OCI-LY1 (cell line): ENCODE results near the gene NFX1.

ENCODE experiments used
- H2AFZ ChIP-seq: fragments of 200-600 bp; sonication (generic), shearing (Covaris generic); 2 replicates; pipeline ENCODE4 v1.6.0; 2014; ENCODE audit warnings: antibody characterized with exemption, mild to moderate bottlenecking, low read length
- H3F3A ChIP-seq: fragments of 200-600 bp; sonication (generic), shearing (Covaris generic); 2 replicates; pipeline ENCODE4 v1.6.0; 2014; ENCODE audit warnings: mild to moderate bottlenecking, antibody characterized with exemption, low read length, moderate library complexity; ENCODE audit not compliant: insufficient read depth
- H3K27ac ChIP-seq: fragments of 200-600 bp; sonication (generic); 2 replicates; pipeline ENCODE4 v1.5.1; 2014; ENCODE audit warnings: low read length, mixed run types, mild to moderate bottlenecking, low read depth; ENCODE audit not compliant: poor library complexity, severe bottlenecking
- H3K27me3 ChIP-seq: fragments of 200-600 bp; sonication (generic); 2 replicates; pipeline ENCODE4 v1.6.0; 2014; ENCODE audit warnings: antibody characterized with exemption, mild to moderate bottlenecking, low read length, moderate library complexity; ENCODE audit not compliant: insufficient read depth
- H3K36me3 ChIP-seq: fragments of 200-600 bp; sonication (generic); 2 replicates; pipeline ENCODE4 v1.6.1; 2014; ENCODE audit warnings: mild to moderate bottlenecking, antibody characterized with exemption, low read length, moderate library complexity, mixed read lengths; ENCODE audit not compliant: insufficient read depth
- H3K4me1 ChIP-seq: fragments of 200-600 bp; sonication (generic); 2 replicates; pipeline ENCODE4 v1.5.1; 2014; ENCODE audit warnings: mild to moderate bottlenecking, low read length, moderate library complexity; ENCODE audit not compliant: insufficient read depth, severe bottlenecking
- H3K4me2 ChIP-seq: fragments of 200-600 bp; sonication (generic), shearing (Covaris generic); 2 replicates; pipeline ENCODE4 v1.6.1; 2014; ENCODE audit warnings: low read length
- H3K4me3 ChIP-seq: fragments of 200-600 bp; sonication (generic); 2 replicates; pipeline ENCODE4 v1.5.1; 2014; ENCODE audit warnings: low read length, low read depth, mild to moderate bottlenecking, mixed read lengths; ENCODE audit not compliant: poor library complexity, severe bottlenecking
- H3K79me2 ChIP-seq: fragments of 200-600 bp; shearing (Covaris generic); 2 replicates; pipeline ENCODE4 v1.6.1; 2016; ENCODE audit warnings: mixed run types, low read length, mixed read lengths; ENCODE audit not compliant: insufficient read depth
- H3K9ac ChIP-seq: fragments of 200-600 bp; sonication (generic), shearing (Covaris generic); 2 replicates; pipeline ENCODE4 v1.6.1; 2014; ENCODE audit warnings: mild to moderate bottlenecking, low read length, mixed read lengths
- H3K9me2 ChIP-seq: fragments of 200-600 bp; sonication (generic), shearing (Covaris generic); 2 replicates; pipeline ENCODE4 v1.6.1; 2014; ENCODE audit warnings: low read depth, mild to moderate bottlenecking, low read length, mixed read lengths
- H3K9me3 ChIP-seq: fragments of 200-600 bp; shearing (Covaris generic); 2 replicates; pipeline ENCODE4 v1.6.1; 2014; ENCODE audit warnings: low read length, mixed read lengths
- H4K20me1 ChIP-seq: fragments of 200-600 bp; sonication (generic), shearing (Covaris generic); 2 replicates; pipeline ENCODE4 v1.6.0; 2016; ENCODE audit warnings: mild to moderate bottlenecking, low read length; ENCODE audit not compliant: insufficient read depth
- EZH2 ChIP-seq: fragments of 200-600 bp; sonication (generic), shearing (Covaris generic); IDR thresholded peaks from 2 replicates; pipeline ENCODE4 v1.8.0; 2017; ENCODE audit warnings: borderline replicate concordance, mixed run types, mild to moderate bottlenecking, antibody characterized with exemption, low read length, moderate library complexity, mixed read lengths
- TF ChIP-seq, protein P1 (sequence below): fragments of 200-600 bp; sonication (generic), shearing (Covaris generic); IDR thresholded peaks from 2 replicates; pipeline ENCODE4 v1.5.1; 2017; ENCODE audit warnings: mild to moderate bottlenecking, antibody characterized with exemption, low read length, moderate library complexity, mixed read lengths

NFX1 gene

DNA sequence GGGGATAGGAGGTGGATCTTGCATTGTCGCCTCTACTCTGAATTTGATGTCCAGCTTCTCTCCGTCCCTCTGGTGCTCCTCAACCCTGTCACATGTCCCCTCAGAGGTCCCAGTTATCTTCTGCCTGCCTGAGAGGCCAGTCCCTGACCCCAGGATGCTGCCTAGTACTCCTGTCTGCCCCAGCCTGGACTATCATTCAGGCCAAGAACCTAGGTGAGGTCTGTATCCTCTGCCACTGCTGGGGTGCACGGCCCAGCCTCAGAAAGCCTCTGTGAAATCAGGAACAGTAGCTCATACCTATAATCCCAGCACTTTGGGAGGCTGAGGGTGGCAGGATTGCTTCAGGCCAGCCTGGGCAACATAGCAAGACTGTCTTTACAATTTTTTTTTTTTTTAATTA, 41.7 kb upstream of the NFX1 start:
- H3K4me2 ChIP-seq, result no peak overlapping the region
- no peak overlapping the region for H3K27ac ChIP-seq
- no peaks in the 10 kb centered on the region for H3K9me3 ChIP-seq

DNA sequence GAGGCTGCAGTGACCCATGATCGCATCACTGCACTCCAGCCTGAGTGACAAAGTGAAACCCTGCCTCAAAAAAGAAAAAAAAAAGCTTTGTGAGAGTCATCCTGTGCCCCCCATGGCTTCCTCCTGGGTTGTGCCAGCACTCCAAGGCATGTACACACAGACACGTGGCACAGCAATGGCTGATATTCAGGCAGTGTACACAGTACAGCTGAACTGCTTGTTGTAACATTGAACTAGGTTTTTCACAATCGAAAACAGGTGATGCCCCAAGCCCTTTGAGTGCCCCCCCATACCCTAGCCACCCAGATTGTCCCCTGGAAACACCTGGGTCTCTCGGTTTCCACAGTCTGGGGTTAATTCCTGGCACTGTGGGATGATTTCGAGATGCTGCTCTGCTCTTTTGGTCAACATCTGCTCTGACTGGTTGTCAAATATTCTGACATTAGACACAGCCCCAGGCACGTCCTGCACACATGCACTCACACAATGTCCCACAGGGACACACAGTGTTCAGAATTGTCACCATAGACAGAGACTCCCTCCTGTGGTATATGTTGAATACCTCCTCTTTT, 41.1 kb upstream of the NFX1 start:
- no peak overlapping the region for H3K4me3 ChIP-seq
- H3K9me3 ChIP-seq, result no peaks in the 10 kb centered on the region
- H3K4me1 ChIP-seq, result peaks cover 11% of the 10 kb centered on the region
- H3K9me2 ChIP-seq, result no peaks in the 10 kb centered on the region
- peak overlapping the region; percentile 53 for H3K27ac ChIP-seq
- TF ChIP-seq EZH2, result no peak
- TF ChIP-seq, protein P1, sequence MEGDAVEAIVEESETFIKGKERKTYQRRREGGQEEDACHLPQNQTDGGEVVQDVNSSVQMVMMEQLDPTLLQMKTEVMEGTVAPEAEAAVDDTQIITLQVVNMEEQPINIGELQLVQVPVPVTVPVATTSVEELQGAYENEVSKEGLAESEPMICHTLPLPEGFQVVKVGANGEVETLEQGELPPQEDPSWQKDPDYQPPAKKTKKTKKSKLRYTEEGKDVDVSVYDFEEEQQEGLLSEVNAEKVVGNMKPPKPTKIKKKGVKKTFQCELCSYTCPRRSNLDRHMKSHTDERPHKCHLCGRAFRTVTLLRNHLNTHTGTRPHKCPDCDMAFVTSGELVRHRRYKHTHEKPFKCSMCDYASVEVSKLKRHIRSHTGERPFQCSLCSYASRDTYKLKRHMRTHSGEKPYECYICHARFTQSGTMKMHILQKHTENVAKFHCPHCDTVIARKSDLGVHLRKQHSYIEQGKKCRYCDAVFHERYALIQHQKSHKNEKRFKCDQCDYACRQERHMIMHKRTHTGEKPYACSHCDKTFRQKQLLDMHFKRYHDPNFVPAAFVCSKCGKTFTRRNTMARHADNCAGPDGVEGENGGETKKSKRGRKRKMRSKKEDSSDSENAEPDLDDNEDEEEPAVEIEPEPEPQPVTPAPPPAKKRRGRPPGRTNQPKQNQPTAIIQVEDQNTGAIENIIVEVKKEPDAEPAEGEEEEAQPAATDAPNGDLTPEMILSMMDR, result no peak
- peak overlapping the region; percentile 25; the same call in 1 of the 2 replicates for H3K9ac ChIP-seq
- H3K79me2 ChIP-seq, result no peaks in the 10 kb centered on the region
- H4K20me1 ChIP-seq, result no peaks in the 10 kb centered on the region
- no peaks in the 10 kb centered on the region for H3K27me3 ChIP-seq
- no peaks in the 10 kb centered on the region for H3F3A ChIP-seq
- H3K4me2 ChIP-seq, result peak overlapping the region; percentile 27; the same call in 1 of the 2 replicates
- peaks cover 35% of the 10 kb centered on the region for H3K36me3 ChIP-seq
- H2AFZ ChIP-seq, result no peak overlapping the region

More for the DNA sequence above, 41.7 kb upstream of the NFX1 start:
- H3F3A ChIP-seq, result no peaks in the 10 kb centered on the region
- H3K79me2 ChIP-seq, result no peaks in the 10 kb centered on the region
- no peak overlapping the region for H3K9ac ChIP-seq
- no peaks in the 10 kb centered on the region for H4K20me1 ChIP-seq
- H2AFZ ChIP-seq, result no peak overlapping the region
- no peak overlapping the region for H3K4me3 ChIP-seq
- H3K9me2 ChIP-seq, result no peaks in the 10 kb centered on the region
- H3K27me3 ChIP-seq, result no peaks in the 10 kb centered on the region
- no peak for TF ChIP-seq EZH2
- TF ChIP-seq, protein P1, result no peak
- peaks cover 11% of the 10 kb centered on the region for H3K4me1 ChIP-seq
- peaks cover 29% of the 10 kb centered on the region for H3K36me3 ChIP-seq

DNA sequence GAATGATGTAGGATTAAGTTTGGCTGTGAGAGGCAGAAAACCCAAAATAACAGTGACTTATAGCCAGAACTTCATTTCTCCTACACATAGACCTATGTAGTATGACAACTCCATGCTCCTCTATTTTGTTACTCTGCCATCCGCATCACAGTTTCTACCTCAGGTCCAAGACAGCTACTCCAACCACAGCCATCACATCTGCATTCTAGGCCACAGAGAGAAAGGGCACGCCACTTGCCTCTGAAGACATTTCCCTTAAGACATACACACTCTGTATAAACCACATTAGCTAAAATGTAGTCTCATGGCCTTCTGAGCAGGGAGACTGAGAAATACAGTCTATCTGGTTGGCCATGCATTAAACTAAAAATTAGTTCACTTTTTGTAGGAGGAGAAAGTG, 40.3 kb upstream of the NFX1 start:
- Histone ChIP-seq H3F3A (no peaks in the 10 kb centered on the region), H3K36me3 (peaks cover 43% of the 10 kb centered on the region), H3K9me2 (no peaks in the 10 kb centered on the region), H3K9ac (no peak overlapping the region), H2AFZ (no peak overlapping the region), H3K79me2 (no peaks in the 10 kb centered on the region), H3K27ac (peak overlapping the region; percentile 53), H3K9me3 (no peaks in the 10 kb centered on the region), H4K20me1 (no peaks in the 10 kb centered on the region), H3K4me3 (no peak overlapping the region), H3K27me3 (no peaks in the 10 kb centered on the region), H3K4me2 (no peak overlapping the region), H3K4me1 (peaks cover 11% of the 10 kb centered on the region)
- TF ChIP-seq, protein P1, result no peak
- TF ChIP-seq EZH2, result no peak
